GM19023 (cell line): ENCODE results near the gene FSIP1.
"Not testable (repeated sequence)": the region's sequence is repeated elsewhere in the genome, so short reads cannot be mapped to it uniquely, and the experiment has no call there.

Experiments used
- ATAC-seq: cut with Tn5 transposase; IDR thresholded peaks from one replicate; pipeline ENCODE4 v1.9.1; 2021; ENCODE audit warnings: mild to moderate bottlenecking, moderate library complexity; ENCODE audit not compliant: unreplicated experiment

The FSIP1 gene

GRCh38 chr15:39782441-39783138, at the start of gene FSIP1:
Gene FSIP1 (minus strand): TSS chr15:39782841. CDS start chr15:39776524, 6,317 bp downstream.
- ATAC-seq: peak; percentile 99

GRCh38 chr15:39830166-39830565, 47.5 kb upstream of the FSIP1 start:
- ATAC-seq: no peak

DNA sequence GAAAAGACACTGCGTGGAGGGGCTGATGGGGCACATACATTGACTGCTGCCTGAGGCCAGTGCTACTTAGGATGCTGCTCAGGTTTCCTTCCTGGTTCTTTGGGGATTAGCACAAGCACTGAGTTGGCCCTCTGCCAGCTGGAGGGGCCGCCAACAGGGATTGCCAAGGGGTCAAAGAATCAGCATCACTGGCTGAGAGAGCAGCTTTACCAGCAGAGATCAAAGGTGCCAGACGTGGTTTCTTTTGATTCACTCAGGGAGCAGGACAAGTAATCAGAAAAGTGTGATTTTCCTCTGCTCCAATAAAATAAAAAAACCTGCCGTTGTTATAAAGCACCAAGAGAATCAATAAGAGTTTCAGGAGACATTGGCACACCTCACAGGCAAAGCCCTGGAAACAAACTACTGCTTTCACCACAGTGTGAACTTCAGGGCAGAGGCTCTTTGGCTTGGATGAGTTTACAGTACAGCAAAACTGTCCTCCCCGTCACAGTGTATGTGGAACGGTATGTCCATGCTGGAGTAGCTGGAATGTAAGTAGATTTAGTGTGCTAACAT, 45.8 kb upstream of the FSIP1 start:
- no peak for ATAC-seq

- no peak for ATAC-seq
Observed at GRCh38 chr15:39826975-39827374, 44.3 kb upstream of the FSIP1 start.

GRCh38 chr15:39823634-39824033, 41.0 kb upstream of the FSIP1 start:
- no peak for ATAC-seq

DNA sequence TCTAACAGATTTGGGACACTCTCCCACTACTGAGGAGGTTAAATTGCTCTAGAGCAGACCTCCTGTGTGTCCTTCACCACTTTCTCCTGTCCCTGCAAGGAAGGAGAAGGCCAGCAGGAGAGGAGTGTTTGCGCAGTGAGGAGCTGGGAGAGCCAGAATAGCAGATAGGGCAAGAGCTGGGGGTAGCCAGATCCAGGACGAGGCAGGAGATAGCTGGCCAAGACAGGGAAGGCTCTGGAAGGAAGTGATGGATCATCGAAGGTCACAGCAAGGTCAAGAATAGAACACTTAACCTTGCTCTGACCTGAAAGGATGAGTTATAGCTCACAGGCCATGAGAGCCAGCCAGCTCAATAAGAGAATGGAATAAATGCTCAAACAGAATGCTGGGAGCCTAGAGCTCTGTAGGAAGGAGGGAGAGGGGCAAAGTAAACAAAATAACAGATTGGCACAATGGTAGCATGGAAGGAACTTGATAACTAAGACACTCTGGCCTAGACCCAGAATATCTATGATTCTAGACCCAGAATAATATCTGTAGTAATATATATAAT, 37.5 kb upstream of the FSIP1 start:
- no peak for ATAC-seq

DNA sequence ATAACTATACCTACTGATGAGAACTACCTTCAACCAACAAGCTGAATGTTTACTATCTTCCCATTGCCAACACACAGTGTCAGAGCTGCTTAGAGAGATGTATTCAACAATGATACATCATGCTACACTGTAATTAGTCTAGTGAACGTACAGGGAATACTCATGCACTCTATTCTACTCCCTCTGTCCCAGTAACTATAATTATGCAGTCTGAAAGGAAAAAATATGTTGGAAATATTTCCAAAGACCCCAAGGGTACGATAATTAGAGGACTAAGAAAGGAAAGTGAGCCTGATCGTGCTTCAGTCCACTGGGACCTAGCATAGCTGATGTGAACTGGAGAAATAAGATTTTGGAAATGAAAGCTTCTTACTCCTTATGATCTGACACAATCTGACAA, 36.9 kb upstream of the FSIP1 start:
- ATAC-seq: no peak

DNA sequence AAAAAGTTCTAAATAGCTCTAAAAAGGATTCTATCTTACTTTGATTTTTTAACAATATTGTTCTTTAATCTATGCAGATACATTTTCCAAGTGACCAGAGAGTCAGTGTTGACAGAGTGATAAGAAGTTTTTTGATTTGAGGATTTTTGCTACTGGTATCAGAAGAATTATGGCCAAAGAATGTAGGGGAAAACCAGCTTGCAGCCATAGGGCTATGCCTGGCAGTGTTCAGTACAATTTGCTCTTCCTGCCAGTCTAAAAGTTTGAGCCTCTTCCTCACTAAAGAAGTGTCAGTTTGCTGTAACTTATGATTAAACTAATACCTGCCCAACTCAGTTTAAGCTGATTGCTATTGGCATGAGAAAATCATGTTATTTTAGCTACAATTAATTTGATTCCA, 35.3 kb upstream of the FSIP1 start:
- ATAC-seq: no peak

GRCh38 chr15:39814489-39814888, 31.8 kb upstream of the FSIP1 start:
- ATAC-seq: no peak

DNA sequence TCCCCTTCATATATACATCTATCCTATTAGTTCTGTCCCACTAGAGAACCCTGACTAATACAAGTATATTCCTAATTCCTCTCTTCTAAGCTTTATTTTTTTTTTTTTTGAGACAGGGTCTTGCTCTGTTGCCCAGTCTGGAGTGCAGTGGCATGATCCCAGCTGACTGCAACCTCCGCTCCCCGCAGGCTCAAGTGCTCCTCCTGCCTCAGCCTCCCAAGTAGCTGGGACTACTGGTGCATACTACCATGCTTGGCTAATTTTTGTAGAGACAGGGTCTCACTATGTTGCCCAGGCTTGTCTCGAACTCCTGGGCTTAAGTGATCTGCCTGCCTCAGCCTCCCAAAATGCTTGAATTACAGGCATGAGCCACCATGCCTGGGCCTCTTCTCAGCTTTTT, 30.0 kb upstream of the FSIP1 start:
- not testable (repeated sequence) for ATAC-seq

DNA sequence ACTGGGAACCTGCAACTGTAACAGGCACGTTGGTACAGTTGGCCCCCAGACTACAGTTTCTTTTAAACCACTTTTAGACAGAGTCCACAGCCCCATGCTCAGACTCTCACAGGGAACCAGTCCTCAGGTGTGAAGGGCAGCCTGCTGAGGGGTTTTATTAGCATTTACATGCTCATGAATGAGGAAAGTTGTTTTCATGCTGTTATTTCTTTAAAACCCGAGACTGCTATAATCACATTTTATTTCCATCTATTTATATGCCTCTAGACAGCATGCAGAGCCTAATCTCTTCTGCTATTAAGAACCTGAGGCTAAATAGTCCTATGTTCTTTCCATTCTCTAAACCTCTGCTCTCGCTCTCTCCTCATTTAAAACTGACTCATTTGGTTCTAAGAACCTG, 26.3 kb upstream of the FSIP1 start:
- ATAC-seq: no peak

DNA sequence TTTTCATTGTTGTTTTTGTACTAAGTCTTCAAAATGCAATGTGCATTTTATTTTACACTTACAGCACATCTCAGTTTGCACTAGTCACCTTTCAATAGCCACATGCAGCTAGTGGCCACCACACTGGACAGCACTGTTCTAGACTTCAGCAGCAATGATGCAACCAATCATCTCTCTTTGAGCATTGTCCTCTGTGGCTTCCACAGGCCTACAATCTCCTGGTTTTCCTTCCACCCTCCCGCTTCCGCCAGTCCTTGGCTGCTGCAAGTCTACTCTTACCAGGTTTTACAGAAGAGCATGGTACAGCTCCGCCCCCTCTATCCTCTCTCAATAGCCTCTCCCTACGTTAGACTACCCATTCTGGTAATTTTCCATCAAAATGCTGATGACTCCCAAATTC, 25.1 kb upstream of the FSIP1 start:
- ATAC-seq: no peak

DNA sequence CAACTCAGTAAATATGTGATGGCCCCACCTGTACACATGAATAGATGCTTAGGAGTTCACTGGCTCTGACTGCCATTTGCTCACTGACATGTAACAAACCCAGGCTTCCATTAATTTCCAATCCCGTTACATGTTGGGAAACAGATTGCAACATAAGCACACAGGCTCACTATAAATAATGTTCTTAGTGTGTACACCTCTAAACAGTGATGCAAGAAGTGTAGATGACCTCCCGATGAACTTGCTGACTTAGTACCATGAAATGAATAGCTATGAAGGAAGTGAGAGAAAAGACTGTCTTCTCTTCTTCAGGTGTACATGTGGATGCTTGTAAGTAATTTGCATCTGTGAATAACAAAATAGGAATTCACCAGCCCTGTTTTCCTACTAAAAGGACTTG, 21.4 kb upstream of the FSIP1 start:
- ATAC-seq: no peak

GRCh38 chr15:39803016-39803415, 20.4 kb upstream of the FSIP1 start:
- no peak for ATAC-seq

DNA sequence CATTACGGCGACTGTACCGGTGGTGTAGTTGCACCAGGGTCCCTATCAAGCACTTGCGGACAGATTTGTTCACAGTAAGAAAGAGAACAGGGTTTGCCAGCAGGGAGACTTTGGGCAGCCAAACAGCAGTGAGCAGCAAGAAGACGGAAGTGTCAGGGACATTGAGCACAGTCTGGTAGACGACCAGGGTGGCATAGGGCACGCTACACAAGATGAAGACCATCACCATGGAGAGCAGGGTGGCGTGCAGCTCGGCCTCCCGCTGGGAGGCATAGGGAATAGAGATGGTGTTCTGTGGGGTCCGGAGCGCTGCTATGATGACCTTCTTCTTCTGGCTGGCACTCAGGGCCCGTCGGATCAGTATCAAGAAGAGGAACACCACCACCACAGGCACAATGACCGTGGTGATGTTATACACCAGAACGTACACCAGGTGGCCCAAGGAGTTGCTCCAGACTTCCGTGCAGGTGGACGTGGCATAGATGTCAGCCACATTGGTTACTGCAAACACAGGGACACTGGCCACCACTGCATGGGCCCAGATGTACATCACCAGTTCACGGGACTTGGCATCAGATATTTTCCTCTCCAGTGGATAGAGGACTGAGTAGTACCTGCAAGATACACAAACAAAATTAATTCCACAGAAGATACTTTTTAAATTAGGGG, 19.1 kb upstream of the FSIP1 start:
- ATAC-seq: peak; percentile 77

DNA sequence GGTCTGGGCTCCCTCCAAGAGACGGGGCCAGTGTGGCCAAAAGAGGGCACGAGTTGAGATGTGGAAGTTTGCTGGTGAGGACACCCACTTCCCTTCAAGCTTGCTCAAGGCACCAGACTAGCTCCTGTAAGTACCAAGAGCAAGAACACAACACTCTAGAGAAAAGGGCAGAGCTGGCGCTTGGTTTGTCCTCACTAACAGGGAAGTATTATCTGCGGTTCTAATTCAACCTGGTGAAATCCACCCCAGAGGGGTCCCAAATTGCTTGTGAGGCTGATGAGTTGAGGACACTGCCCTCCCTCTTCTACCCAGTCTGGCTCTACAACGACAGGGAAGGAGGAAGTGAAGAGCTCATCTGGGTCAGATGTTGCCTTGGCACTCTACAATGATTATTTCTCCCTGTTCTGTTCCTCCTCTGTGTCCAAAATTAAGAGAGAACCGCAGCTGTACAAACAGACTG, 16.9 kb upstream of the FSIP1 start:
- ATAC-seq: no peak

- no peak for ATAC-seq
Observed at GRCh38 chr15:39798382-39798781, 15.7 kb upstream of the FSIP1 start.

DNA sequence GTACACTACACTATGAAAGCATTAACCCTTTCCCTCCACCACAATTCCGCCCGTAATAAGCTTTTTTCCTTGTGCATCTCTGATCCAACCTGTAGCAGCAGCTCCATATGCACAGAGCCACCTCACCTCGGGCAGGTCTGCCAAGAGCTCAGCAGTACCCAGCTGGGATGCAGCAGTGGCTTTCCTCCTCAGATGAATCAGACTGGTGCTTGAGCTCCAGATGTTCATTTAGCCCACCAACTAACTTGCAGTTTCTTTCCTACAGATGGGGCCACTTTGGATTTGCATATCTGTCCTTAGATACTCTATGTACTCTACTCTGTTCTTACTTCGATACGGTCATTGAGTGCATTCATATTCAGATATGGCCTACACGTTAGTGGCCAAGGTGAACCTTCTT, 14.8 kb upstream of the FSIP1 start:
- no peak for ATAC-seq

- no peak for ATAC-seq
Observed at GRCh38 chr15:39796601-39797000, 14.0 kb upstream of the FSIP1 start.

DNA sequence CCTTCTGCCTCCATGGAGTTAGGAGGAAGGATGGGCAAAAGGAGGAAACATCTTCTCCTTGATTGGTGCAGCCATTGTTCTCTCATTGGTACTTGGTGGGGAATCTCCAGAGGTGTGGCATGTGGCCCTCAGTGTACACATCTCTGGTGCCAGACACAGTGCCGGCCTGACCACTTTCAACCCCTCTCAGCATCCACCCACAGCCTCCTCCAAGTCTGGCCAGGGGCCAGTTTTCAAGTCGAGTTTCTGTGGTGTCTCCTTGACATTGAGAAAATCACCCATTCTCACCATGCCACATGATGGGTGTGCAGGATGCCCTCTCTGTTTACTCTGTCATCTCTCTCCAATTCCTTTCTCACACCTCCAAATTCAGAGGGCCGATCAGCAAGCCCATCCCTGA, 12.8 kb upstream of the FSIP1 start:
- ATAC-seq: no peak

DNA sequence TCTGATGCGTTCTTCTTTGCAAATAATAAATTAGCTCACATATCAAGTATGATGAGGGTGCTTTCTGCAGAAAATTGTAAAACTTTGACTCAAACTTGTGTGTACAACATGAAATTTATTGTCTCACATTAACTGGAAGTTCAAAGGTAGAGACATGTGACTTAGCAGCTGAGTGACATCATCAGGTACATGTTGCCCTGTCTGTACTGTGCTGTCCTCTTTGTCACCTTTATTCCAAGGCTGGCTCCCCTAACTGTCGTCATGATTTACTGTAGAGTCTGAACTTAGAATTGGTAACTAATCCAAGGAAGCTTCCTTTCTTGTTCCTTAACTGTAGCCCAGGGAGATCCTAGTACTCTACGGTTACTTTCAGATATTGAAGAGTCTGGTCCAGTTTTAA, 12.3 kb upstream of the FSIP1 start:
- ATAC-seq: no peak

DNA sequence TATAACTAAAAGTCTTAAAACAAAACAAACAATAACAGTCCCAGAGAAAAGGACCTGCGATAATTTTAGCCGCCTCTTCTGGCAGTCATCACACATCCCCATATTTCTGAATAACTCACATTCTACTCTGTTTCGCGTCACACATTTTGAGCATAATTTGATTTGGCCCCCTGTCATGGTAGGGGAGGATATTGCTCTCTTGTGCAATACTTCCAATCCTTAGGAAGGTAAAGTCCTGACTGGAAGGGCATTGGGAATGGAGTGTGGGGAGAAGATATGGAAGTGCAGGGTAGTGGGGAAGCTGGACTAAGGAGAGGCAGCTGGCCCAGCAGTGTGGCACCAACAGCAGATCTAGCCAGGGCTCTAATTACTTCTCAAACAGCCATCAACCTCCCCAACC, 11.3 kb upstream of the FSIP1 start:
- ATAC-seq: no peak
